Loucy (cell line): ENCODE results near the gene AFF4.

Source experiments
- CTCF ChIP-seq: fragments of 200-600 bp; sonication (generic); conservative IDR thresholded peaks from 2 replicates; pipeline ENCODE4 v1.5.1; 2014; ENCODE audit warnings: mild to moderate bottlenecking, antibody characterized with exemption, low read length
- EZH2phosphoT487 ChIP-seq: fragments of 200-600 bp; IDR thresholded peaks from 2 replicates; pipeline ENCODE4 v1.6.1; 2018; ENCODE audit warnings: antibody characterized with exemption, mild to moderate bottlenecking, moderate library complexity, borderline replicate concordance

GRCh38 chr5:132928062-132928407 lies 35.4 kb downstream of the AFF4 start:
- TF ChIP-seq CTCF (no peak), EZH2phosphoT487 (no peak)
